WTC11 (cell line): ENCODE results near the gene PLEKHF1. TPM values are rescaled to one million over a fixed set of nuclear protein-coding genes. Genes with fewer than 3 reads are reported as not detected.
A peak's percentile ranks its signal among the peaks of the same experiment; 100 is the strongest.

Experiments
- ATAC-seq: fragments of 200-7000 bp; cut with Tn5 transposase; 2 replicates; pipeline ENCODE4 v1.10.0; 2021; ENCODE audit warnings: mild to moderate bottlenecking, moderate library complexity
- CTCF ChIA-PET: fragments of 300-600 bp; sonication (Branson Sonifier 250); formaldehyde crosslinking; loops from one replicate; lab custom pipeline; 2021; ENCODE audit warnings: antibody characterized with exemption; lab: Charles Lee
- POLR2A ChIA-PET: fragments of 350-600 bp; sonication (Branson Sonifier 250); formaldehyde crosslinking; loops from one replicate; lab custom pipeline; 2021; ENCODE audit warnings: antibody characterized with exemption; lab: Charles Lee
- DNase-seq: peaks from one replicate; pipeline ENCODE4 v3.0.0; 2021; ENCODE audit warnings: low spot score
- H3K27ac Mint-ChIP-seq: 2 replicates; pipeline ENCODE4 v1.8.0; 2021; ENCODE audit warnings: mixed read lengths
- H3K27me3 Mint-ChIP-seq: 2 replicates; pipeline ENCODE4 v1.8.0; 2021; ENCODE audit warnings: low read depth, mild to moderate bottlenecking, moderate library complexity, mixed read lengths
- H3K36me3 Mint-ChIP-seq: 2 replicates; pipeline ENCODE4 v1.8.0; 2021; ENCODE audit warnings: mixed read lengths
- H3K4me1 Mint-ChIP-seq: 2 replicates; pipeline ENCODE4 v1.8.0; 2022; ENCODE audit warnings: mixed read lengths
- H3K4me3 Mint-ChIP-seq: 2 replicates; pipeline ENCODE4 v1.8.0; 2021; ENCODE audit warnings: mild to moderate bottlenecking, moderate library complexity, mixed read lengths
- H3K9me3 Mint-ChIP-seq: 2 replicates; pipeline ENCODE4 v1.8.0; 2021; ENCODE audit warnings: mixed read lengths
- EMX1 ChIP-seq: fragments of 250-450 bp; sonication (Bioruptor Pico); IDR thresholded peaks from 2 replicates; pipeline ENCODE4 v1.8.0; 2021; ENCODE audit warnings: mild to moderate bottlenecking
- HMGA2 ChIP-seq: fragments of 250-450 bp; sonication (Bioruptor Pico); IDR thresholded peaks from 2 replicates; pipeline ENCODE4 v1.4.0; 2021; ENCODE audit warnings: mild to moderate bottlenecking, moderate library complexity
- JAZF1 ChIP-seq: fragments of 250-450 bp; sonication (Bioruptor Pico); IDR thresholded peaks from 2 replicates; pipeline ENCODE4 v1.9.0; 2021; ENCODE audit warnings: moderate library complexity, mild to moderate bottlenecking, inconsistent platforms
- NR1H2 ChIP-seq: sonication (generic); formaldehyde crosslinking; IDR thresholded peaks from 2 replicates; pipeline ENCODE4 v1.9.0; 2021; ENCODE audit warnings: mild to moderate bottlenecking, moderate library complexity, missing genetic modification reagents
- NR3C1 ChIP-seq: sonication (generic); formaldehyde crosslinking; conservative IDR thresholded peaks from 2 replicates; pipeline ENCODE4 v1.8.1; 2023; ENCODE audit warnings: low read depth, mild to moderate bottlenecking, missing genetic modification reagents
- PRRX2 ChIP-seq: fragments of 250-450 bp; sonication (Bioruptor Pico); IDR thresholded peaks from 2 replicates; pipeline ENCODE4 v1.8.0; 2021; ENCODE audit warnings: mild to moderate bottlenecking
- SMAD4 ChIP-seq: sonication (generic); formaldehyde crosslinking; IDR thresholded peaks from 2 replicates; pipeline ENCODE4 v1.8.0; 2022; ENCODE audit warnings: mild to moderate bottlenecking, missing genetic modification reagents
- TEAD1 ChIP-seq: sonication (generic); formaldehyde crosslinking; IDR thresholded peaks from 2 replicates; pipeline ENCODE4 v1.8.0; 2022; ENCODE audit warnings: mild to moderate bottlenecking, missing genetic modification reagents
- ZNF138 ChIP-seq: sonication (generic); formaldehyde crosslinking; conservative IDR thresholded peaks from 2 replicates; pipeline ENCODE4 v1.8.1; 2022; ENCODE audit warnings: mild to moderate bottlenecking, moderate library complexity, missing genetic modification reagents
- ZNF416 ChIP-seq: fragments of 250-450 bp; sonication (Bioruptor Pico); IDR thresholded peaks from 2 replicates; pipeline ENCODE4 v1.9.0; 2021; ENCODE audit warnings: mild to moderate bottlenecking, inconsistent platforms
- total RNA-seq: library from RNA; stranded (reverse); gene quantifications from 3 replicates; pipeline ENCODE4 v1.2.3, GENCODE V29; 2021
- TF ChIP-seq, protein P1 (sequence below): sonication (generic); formaldehyde crosslinking; IDR thresholded peaks from 2 replicates; pipeline ENCODE4 v1.8.0; 2022; ENCODE audit warnings: mild to moderate bottlenecking, missing genetic modification reagents
- TF ChIP-seq, protein P2 (sequence below): sonication (generic); formaldehyde crosslinking; IDR thresholded peaks from 2 replicates; pipeline ENCODE4 v1.8.1; 2022; ENCODE audit warnings: low read depth, mild to moderate bottlenecking, moderate library complexity, missing genetic modification reagents, borderline replicate concordance
- TF ChIP-seq, protein P3 (sequence below): sonication (generic); formaldehyde crosslinking; IDR thresholded peaks from 2 replicates; pipeline ENCODE4 v1.8.1; 2023; ENCODE audit warnings: mild to moderate bottlenecking, missing genetic modification reagents, moderate library complexity
- TF ChIP-seq, protein P4 (sequence below): fragments of 250-450 bp; sonication (Bioruptor Pico); IDR thresholded peaks from 2 replicates; pipeline ENCODE4 v2.1.2; 2022; ENCODE audit warnings: mild to moderate bottlenecking, moderate library complexity
- TF ChIP-seq, protein P5 (sequence below): sonication (generic); formaldehyde crosslinking; IDR thresholded peaks from 2 replicates; pipeline ENCODE4 v1.8.1; 2022; ENCODE audit warnings: mild to moderate bottlenecking, missing genetic modification reagents, moderate library complexity, borderline replicate concordance
- TF ChIP-seq, protein P6 (sequence below): fragments of 250-450 bp; sonication (Bioruptor Pico); IDR thresholded peaks from 2 replicates; pipeline ENCODE4 v1.8.0; 2021; ENCODE audit warnings: mild to moderate bottlenecking
- TF ChIP-seq, protein P7 (sequence below): sonication (generic); formaldehyde crosslinking; IDR thresholded peaks from 2 replicates; pipeline ENCODE4 v1.8.0; 2023; ENCODE audit warnings: missing genetic modification reagents, mild to moderate bottlenecking, borderline replicate concordance

PLEKHF1 gene
- total RNA-seq, 1 experiment from 2014 or later: 17.9 TPM

DNA sequence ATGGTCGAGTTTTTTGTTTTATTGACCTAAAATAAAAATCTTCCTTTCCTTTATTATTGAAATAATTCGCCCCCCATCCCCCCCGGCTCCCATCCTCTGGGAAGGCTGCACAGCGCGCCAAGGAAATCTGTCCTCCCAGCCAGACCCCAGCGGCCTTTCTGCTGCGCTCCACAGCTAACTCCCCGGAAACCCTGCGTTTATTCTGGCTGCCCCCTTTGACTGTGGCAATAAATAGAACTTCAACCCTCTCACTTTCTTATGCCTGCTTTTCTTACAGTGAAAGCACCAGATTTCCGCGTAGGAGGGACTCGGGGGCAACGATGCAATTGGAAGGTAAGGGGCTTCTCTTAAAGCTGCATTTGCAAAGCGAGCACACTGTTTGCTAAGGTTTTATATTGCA is 59.5 kb downstream of the PLEKHF1 start:
- ATAC-seq: peak; percentile 24; the same call in 1 of the 2 replicates
- ChIA-PET CTCF (interaction anchor here (0.6 to 2.5 kb wide), 7 partner anchors 8 to 1128 kb away, joined by 3 to 29 read pairs (median 3); no protein-coding TSS in a partner anchor), POLR2A (interaction anchor here (0.6 to 1.2 kb wide), 2 partner anchors 10 to 964 kb away, joined by 3 to 4 read pairs; partner anchors contain the start of gene C19orf12)
- TF ChIP-seq, protein P1, sequence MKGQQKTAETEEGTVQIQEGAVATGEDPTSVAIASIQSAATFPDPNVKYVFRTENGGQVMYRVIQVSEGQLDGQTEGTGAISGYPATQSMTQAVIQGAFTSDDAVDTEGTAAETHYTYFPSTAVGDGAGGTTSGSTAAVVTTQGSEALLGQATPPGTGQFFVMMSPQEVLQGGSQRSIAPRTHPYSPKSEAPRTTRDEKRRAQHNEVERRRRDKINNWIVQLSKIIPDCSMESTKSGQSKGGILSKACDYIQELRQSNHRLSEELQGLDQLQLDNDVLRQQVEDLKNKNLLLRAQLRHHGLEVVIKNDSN: no peak
- TF ChIP-seq ZNF138 (CRISPR knock-in tag) (no peak), SMAD4 (no peak), NR3C1 (CRISPR knock-in tag) (no peak), ZNF416 (CRISPR knock-in tag) (no peak), PRRX2 (CRISPR knock-in tag) (no peak), NR1H2 (CRISPR knock-in tag) (no peak), JAZF1 (CRISPR knock-in tag) (no peak), HMGA2 (no peak), TEAD1 (no peak), EMX1 (CRISPR knock-in tag) (no peak)
- TF ChIP-seq, protein P2, sequence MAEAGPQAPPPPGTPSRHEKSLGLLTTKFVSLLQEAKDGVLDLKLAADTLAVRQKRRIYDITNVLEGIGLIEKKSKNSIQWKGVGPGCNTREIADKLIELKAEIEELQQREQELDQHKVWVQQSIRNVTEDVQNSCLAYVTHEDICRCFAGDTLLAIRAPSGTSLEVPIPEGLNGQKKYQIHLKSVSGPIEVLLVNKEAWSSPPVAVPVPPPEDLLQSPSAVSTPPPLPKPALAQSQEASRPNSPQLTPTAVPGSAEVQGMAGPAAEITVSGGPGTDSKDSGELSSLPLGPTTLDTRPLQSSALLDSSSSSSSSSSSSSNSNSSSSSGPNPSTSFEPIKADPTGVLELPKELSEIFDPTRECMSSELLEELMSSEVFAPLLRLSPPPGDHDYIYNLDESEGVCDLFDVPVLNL (CRISPR knock-in tag): no peak
- TF ChIP-seq, protein P3, sequence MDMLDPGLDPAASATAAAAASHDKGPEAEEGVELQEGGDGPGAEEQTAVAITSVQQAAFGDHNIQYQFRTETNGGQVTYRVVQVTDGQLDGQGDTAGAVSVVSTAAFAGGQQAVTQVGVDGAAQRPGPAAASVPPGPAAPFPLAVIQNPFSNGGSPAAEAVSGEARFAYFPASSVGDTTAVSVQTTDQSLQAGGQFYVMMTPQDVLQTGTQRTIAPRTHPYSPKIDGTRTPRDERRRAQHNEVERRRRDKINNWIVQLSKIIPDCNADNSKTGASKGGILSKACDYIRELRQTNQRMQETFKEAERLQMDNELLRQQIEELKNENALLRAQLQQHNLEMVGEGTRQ (CRISPR knock-in tag): no peak
- TF ChIP-seq, protein P4, sequence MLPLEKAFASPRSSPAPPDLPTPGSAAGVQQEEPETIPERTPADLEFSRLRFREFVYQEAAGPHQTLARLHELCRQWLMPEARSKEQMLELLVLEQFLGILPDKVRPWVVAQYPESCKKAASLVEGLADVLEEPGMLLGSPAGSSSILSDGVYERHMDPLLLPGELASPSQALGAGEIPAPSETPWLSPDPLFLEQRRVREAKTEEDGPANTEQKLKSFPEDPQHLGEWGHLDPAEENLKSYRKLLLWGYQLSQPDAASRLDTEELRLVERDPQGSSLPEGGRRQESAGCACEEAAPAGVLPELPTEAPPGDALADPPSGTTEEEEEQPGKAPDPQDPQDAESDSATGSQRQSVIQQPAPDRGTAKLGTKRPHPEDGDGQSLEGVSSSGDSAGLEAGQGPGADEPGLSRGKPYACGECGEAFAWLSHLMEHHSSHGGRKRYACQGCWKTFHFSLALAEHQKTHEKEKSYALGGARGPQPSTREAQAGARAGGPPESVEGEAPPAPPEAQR (CRISPR knock-in tag): no peak
- TF ChIP-seq, protein P5, sequence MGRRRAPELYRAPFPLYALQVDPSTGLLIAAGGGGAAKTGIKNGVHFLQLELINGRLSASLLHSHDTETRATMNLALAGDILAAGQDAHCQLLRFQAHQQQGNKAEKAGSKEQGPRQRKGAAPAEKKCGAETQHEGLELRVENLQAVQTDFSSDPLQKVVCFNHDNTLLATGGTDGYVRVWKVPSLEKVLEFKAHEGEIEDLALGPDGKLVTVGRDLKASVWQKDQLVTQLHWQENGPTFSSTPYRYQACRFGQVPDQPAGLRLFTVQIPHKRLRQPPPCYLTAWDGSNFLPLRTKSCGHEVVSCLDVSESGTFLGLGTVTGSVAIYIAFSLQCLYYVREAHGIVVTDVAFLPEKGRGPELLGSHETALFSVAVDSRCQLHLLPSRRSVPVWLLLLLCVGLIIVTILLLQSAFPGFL (CRISPR knock-in tag): no peak
- TF ChIP-seq, protein P6, sequence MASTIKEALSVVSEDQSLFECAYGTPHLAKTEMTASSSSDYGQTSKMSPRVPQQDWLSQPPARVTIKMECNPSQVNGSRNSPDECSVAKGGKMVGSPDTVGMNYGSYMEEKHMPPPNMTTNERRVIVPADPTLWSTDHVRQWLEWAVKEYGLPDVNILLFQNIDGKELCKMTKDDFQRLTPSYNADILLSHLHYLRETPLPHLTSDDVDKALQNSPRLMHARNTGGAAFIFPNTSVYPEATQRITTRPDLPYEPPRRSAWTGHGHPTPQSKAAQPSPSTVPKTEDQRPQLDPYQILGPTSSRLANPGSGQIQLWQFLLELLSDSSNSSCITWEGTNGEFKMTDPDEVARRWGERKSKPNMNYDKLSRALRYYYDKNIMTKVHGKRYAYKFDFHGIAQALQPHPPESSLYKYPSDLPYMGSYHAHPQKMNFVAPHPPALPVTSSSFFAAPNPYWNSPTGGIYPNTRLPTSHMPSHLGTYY (CRISPR knock-in tag): no peak
- TF ChIP-seq, protein P7, sequence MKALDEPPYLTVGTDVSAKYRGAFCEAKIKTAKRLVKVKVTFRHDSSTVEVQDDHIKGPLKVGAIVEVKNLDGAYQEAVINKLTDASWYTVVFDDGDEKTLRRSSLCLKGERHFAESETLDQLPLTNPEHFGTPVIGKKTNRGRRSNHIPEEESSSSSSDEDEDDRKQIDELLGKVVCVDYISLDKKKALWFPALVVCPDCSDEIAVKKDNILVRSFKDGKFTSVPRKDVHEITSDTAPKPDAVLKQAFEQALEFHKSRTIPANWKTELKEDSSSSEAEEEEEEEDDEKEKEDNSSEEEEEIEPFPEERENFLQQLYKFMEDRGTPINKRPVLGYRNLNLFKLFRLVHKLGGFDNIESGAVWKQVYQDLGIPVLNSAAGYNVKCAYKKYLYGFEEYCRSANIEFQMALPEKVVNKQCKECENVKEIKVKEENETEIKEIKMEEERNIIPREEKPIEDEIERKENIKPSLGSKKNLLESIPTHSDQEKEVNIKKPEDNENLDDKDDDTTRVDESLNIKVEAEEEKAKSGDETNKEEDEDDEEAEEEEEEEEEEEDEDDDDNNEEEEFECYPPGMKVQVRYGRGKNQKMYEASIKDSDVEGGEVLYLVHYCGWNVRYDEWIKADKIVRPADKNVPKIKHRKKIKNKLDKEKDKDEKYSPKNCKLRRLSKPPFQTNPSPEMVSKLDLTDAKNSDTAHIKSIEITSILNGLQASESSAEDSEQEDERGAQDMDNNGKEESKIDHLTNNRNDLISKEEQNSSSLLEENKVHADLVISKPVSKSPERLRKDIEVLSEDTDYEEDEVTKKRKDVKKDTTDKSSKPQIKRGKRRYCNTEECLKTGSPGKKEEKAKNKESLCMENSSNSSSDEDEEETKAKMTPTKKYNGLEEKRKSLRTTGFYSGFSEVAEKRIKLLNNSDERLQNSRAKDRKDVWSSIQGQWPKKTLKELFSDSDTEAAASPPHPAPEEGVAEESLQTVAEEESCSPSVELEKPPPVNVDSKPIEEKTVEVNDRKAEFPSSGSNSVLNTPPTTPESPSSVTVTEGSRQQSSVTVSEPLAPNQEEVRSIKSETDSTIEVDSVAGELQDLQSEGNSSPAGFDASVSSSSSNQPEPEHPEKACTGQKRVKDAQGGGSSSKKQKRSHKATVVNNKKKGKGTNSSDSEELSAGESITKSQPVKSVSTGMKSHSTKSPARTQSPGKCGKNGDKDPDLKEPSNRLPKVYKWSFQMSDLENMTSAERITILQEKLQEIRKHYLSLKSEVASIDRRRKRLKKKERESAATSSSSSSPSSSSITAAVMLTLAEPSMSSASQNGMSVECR (CRISPR knock-in tag): no peak
- no peaks in the 10 kb centered on the region for H3K36me3 Mint-ChIP-seq
- no peak for DNase-seq
- peaks cover 24% of the 10 kb centered on the region for H3K27me3 Mint-ChIP-seq
- no peak overlapping the region for H3K27ac Mint-ChIP-seq
- H3K4me3 Mint-ChIP-seq: peak overlapping the region; percentile 60
- peaks cover 15% of the 10 kb centered on the region for H3K4me1 Mint-ChIP-seq
- H3K9me3 Mint-ChIP-seq: no peaks in the 10 kb centered on the region

Other genes with a start within 250 kb of the PLEKHF1 start
- gene VSTM2B, start 139.5 kb upstream of the PLEKHF1 start, total RNA-seq: 1.7 to 3.2 TPM (median 2.2 TPM) in 3 replicates
- 45.1 to 52.9 TPM (median 46.7 TPM) in 3 replicates for gene POP4, start 59.2 kb upstream of the PLEKHF1 start, total RNA-seq
- 15.5 to 19.0 TPM (median 17.2 TPM) in 3 replicates for gene C19orf12, start 49.8 kb downstream of the PLEKHF1 start, total RNA-seq
- gene CCNE1, start 146.5 kb downstream of the PLEKHF1 start, total RNA-seq: 34.4 to 36.0 TPM (median 35.0 TPM) in 3 replicates